CD4-positive, alpha-beta T cell (primary cell): Measurements from ENCODE around the gene NIPA2. TPM values are rescaled to one million over a fixed set of nuclear protein-coding genes. Genes with fewer than 3 reads are reported as not detected.

Source experiments
- ATAC-seq: fragments of 200-7000 bp; cut with Tn5 transposase; one replicate; pipeline ENCODE4 v1.10.0; 2022; ENCODE audit warnings: mild to moderate bottlenecking; ENCODE audit not compliant: poor library complexity
- CTCF ChIA-PET: fragments of 350-600 bp; sonication (Branson Sonifier 250); formaldehyde crosslinking; loops from one replicate; lab custom pipeline; 2021; ENCODE audit warnings: antibody characterized with exemption, inconsistent platforms; lab: Charles Lee
- POLR2A ChIA-PET: fragments of 350-600 bp; sonication (Branson Sonifier 250); formaldehyde crosslinking; loops from one replicate; lab custom pipeline; 2021; ENCODE audit warnings: antibody characterized with exemption, inconsistent platforms; lab: Charles Lee
- DNase-seq, 14 experiments: peaks; one replicate each; pipeline ENCODE4 v3.0.0-alpha.2; 2013 to 2020; ENCODE audit warnings: mixed read lengths in 2 of 14
- H3K27ac ChIP-seq, 2 donors: one replicate each; pipeline versions ENCODE4 v1.5.1 to v1.7.0; 2013; ENCODE audit warnings: low read length in 2 of 2, low read depth in 1 of 2, mild to moderate bottlenecking in 1 of 2
- H3K27me3 ChIP-seq, 2 experiments: 1 replicate in 1 of 2; 2 replicates in 1 of 2; pipeline versions ENCODE4 v1.6.1 to v1.7.0; 2013; ENCODE audit warnings: low read length in 2 of 2, control low read depth in 1 of 2, mild to moderate bottlenecking in 1 of 2, moderate library complexity in 1 of 2; ENCODE audit not compliant: insufficient read depth in 2 of 2, control insufficient read depth in 1 of 2
- H3K36me3 ChIP-seq: one replicate; pipeline ENCODE4 v1.6.1; 2013; ENCODE audit warnings: low read length, control low read depth; ENCODE audit not compliant: insufficient read depth
- H3K4me1 ChIP-seq: one replicate; pipeline ENCODE4 v1.6.1; 2013; ENCODE audit warnings: low read length, control low read depth; ENCODE audit not compliant: insufficient read depth
- H3K4me3 ChIP-seq: one replicate; pipeline ENCODE4 v1.5.1; 2013; ENCODE audit warnings: mild to moderate bottlenecking, low read length, moderate library complexity
- H3K9me3 ChIP-seq, 2 experiments: 1 replicate in 1 of 2; 2 replicates in 1 of 2; pipeline versions ENCODE4 v1.6.1 to v1.7.0; 2013; ENCODE audit warnings: low read length in 2 of 2, mild to moderate bottlenecking in 2 of 2, control low read depth in 1 of 2, moderate library complexity in 1 of 2; ENCODE audit not compliant: control insufficient read depth in 1 of 2, insufficient read depth in 1 of 2
- H3K27ac Mint-ChIP-seq: one replicate; pipeline ENCODE4 v1.8.0; 2020; ENCODE audit warnings: mixed read lengths
- H3K27me3 Mint-ChIP-seq: one replicate; pipeline ENCODE4 v1.8.0; 2021; ENCODE audit warnings: mixed read lengths
- H3K36me3 Mint-ChIP-seq: one replicate; pipeline ENCODE4 v1.8.0; 2021; ENCODE audit warnings: low read depth, mixed read lengths
- H3K4me1 Mint-ChIP-seq: one replicate; pipeline ENCODE4 v1.8.0; 2021; ENCODE audit warnings: low read depth, mixed read lengths
- H3K4me3 Mint-ChIP-seq: one replicate; pipeline ENCODE4 v1.8.0; 2020; ENCODE audit warnings: mild to moderate bottlenecking, mixed read lengths
- H3K9me3 Mint-ChIP-seq: one replicate; pipeline ENCODE4 v1.8.0; 2020; ENCODE audit warnings: mixed read lengths
- intact Hi-C, 2 experiments: fragments of 100-400 bp; cut with DNase I in 1 of 2; cut with micrococcal nuclease in 1 of 2; formaldehyde crosslinking; loops; one replicate each; pipeline versions ENCODE4 v1.15.1 to v1.9.0; 2023 to 2025; cut with DNase I, micrococcal nuclease
- total RNA-seq, 174 experiments: library from RNA in 2 of 174; stranded (reverse) in 2 of 174; gene quantifications; one replicate each; pipeline ENCODE4 v1.2.3 and lab custom pipeline; 2021 to 2026
- TF ChIP-seq, protein P1 (sequence below): fragments of 200-600 bp; IDR thresholded peaks from one replicate; pipeline ENCODE4 v1.8.0; 2022; ENCODE audit warnings: antibody characterized with exemption, mild to moderate bottlenecking

Gene NIPA2
- total RNA-seq, 2 experiments from 2014 or later = 33.9 to 36.7 TPM

DNA sequence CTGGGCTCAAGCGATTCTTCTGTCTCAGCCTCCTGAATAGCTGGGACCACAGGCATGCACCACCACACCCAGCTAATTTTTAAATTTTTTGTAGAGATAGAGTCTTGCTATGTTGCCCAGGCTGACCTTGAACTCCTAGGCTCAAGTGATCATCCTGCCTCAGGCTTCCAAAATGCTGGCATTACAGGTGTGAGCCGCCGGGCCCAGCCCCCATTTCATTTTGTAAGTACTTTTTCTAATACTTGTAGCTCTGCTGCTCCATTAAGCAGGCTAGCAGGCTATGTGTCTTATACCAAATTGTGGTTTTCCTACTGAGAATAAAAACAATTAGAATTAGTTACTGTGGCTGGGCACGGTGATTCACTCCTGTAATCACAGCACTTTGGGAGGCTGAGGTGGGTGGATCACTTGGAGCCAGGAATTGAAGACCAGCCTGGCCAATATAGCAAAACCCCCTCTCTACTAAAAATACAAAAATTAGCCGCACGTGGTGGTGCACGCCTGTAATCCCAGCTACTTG, 29.6 kb upstream of the NIPA2 start:
- no peaks in the 10 kb centered on the region for H3K27me3 Mint-ChIP-seq
- H3K27ac Mint-ChIP-seq = no peak overlapping the region

DNA sequence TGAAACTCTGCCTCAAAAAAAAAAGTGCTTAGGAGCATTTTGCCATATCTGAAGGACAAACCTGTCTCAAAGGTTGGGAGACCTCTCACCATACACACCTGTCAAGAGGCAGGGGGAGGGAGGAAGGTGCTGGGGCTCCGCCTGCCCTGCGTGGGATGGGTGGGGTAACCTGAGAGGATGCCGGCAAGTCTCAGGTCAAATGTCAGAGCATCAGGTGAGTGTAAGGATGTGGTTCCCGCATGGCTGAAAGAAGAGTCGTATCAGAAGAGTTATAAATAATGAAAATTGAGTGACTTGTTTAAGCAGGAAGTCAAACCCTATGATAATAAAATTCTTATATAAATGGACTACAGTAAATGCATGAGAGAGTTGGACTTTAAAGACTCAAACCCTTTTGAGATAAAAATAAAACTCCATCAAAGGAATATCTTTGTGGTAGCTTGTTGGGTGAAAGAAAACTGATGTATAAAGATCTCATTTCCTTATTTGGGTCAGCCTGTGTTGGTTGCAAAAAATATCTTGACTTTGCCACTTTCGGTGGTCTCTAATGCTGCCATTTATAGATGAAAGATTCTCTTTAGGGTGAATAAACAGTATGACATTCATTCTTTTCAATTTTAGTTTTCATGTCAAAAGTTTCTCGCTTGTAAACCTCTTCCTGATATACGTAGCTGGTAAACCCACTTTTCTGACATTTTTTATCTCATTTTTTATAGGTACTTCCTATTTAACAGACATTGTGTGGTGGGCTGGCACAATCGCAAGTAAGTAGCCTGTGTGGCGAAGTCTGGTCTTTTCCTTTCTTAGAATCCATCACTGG, 28.2 kb upstream of the NIPA2 start:
- H3K27ac ChIP-seq = no peak overlapping the region
- POLR2A ChIA-PET = no interaction called here
- ATAC-seq = no peak
- no peaks in the 10 kb centered on the region for H3K9me3 Mint-ChIP-seq
- no peaks in the 10 kb centered on the region for H3K27me3 ChIP-seq
- H3K27me3 Mint-ChIP-seq = no peaks in the 10 kb centered on the region
- no peak overlapping the region for H3K4me3 Mint-ChIP-seq
- no peak overlapping the region for H3K27ac Mint-ChIP-seq
- H3K36me3 Mint-ChIP-seq = peaks cover 28% of the 10 kb centered on the region
- TF ChIP-seq, protein P1, sequence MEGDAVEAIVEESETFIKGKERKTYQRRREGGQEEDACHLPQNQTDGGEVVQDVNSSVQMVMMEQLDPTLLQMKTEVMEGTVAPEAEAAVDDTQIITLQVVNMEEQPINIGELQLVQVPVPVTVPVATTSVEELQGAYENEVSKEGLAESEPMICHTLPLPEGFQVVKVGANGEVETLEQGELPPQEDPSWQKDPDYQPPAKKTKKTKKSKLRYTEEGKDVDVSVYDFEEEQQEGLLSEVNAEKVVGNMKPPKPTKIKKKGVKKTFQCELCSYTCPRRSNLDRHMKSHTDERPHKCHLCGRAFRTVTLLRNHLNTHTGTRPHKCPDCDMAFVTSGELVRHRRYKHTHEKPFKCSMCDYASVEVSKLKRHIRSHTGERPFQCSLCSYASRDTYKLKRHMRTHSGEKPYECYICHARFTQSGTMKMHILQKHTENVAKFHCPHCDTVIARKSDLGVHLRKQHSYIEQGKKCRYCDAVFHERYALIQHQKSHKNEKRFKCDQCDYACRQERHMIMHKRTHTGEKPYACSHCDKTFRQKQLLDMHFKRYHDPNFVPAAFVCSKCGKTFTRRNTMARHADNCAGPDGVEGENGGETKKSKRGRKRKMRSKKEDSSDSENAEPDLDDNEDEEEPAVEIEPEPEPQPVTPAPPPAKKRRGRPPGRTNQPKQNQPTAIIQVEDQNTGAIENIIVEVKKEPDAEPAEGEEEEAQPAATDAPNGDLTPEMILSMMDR = no peak
- peak in 1 of 14 experiments; percentile 28 for DNase-seq
- H3K4me1 ChIP-seq = peaks cover 4% of the 10 kb centered on the region
- intact Hi-C loops = no loop called here
- CTCF ChIA-PET = no interaction called here
- H3K4me3 ChIP-seq = no peak overlapping the region
- peaks cover 16% of the 10 kb centered on the region for H3K36me3 ChIP-seq
- H3K4me1 Mint-ChIP-seq = no peaks in the 10 kb centered on the region
- no peaks in the 10 kb centered on the region for H3K9me3 ChIP-seq

More for the DNA sequence above, 29.6 kb upstream of the NIPA2 start:
- Mint-ChIP-seq H3K9me3 (no peaks in the 10 kb centered on the region), H3K36me3 (peaks cover 17% of the 10 kb centered on the region), H3K4me1 (no peaks in the 10 kb centered on the region), H3K4me3 (no peak overlapping the region)
- Histone ChIP-seq H3K4me1 (peaks cover 4% of the 10 kb centered on the region), H3K36me3 (peaks cover 14% of the 10 kb centered on the region), H3K27me3 (no peaks in the 10 kb centered on the region), H3K9me3 (no peaks in the 10 kb centered on the region), H3K4me3 (no peak overlapping the region), H3K27ac (no peak overlapping the region)
- no peak for ATAC-seq
- TF ChIP-seq, protein P1 = no peak
- ChIA-PET CTCF (no interaction called here), POLR2A (no interaction called here)
- intact Hi-C loops = loop anchor here in 1 of 2 experiments (10.0 kb wide), 1 partner anchor 54 kb away; no protein-coding TSS in a partner anchor
- no peak for DNase-seq

DNA sequence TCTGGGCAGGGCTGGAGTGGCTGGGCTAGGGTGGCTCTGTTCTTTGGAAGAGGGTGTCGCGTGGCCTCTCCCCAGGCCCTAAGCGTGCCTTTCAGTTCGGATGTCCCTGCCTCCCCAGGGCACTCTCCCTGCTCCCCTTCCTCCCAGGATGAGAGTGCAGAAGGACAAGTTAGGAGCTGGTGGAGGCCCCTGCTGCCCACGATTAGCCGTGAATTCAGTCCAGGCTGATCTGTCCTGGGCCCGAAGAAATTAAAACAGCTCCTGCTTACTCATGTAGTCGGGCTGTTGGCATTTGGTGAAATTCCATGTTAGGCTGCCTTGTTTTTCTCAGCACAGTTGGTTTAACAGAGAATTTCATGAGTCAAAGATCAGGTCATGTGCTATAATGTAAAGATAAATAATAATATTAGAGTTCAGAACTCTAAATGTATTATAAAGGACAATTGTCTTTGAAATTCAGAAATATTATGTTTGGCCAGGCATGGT, 27.6 kb upstream of the NIPA2 start:
- Histone ChIP-seq H3K27me3 (no peaks in the 10 kb centered on the region), H3K27ac (no peak overlapping the region), H3K4me1 (peaks cover 4% of the 10 kb centered on the region), H3K36me3 (peaks cover 16% of the 10 kb centered on the region), H3K4me3 (no peak overlapping the region), H3K9me3 (no peaks in the 10 kb centered on the region)
- no peak overlapping the region for H3K4me3 Mint-ChIP-seq
- CTCF ChIA-PET = no interaction called here
- peaks cover 33% of the 10 kb centered on the region for H3K36me3 Mint-ChIP-seq
- POLR2A ChIA-PET = no interaction called here
- no peaks in the 10 kb centered on the region for H3K9me3 Mint-ChIP-seq
- intact Hi-C loops = no loop called here
- no peak overlapping the region for H3K27ac Mint-ChIP-seq
- ATAC-seq = no peak
- no peaks in the 10 kb centered on the region for H3K4me1 Mint-ChIP-seq
- no peaks in the 10 kb centered on the region for H3K27me3 Mint-ChIP-seq
- no peak for DNase-seq
- TF ChIP-seq, protein P1 = no peak
